GM23338 (cell line): ENCODE data around the gene FAM13B. TPM values are rescaled to one million over a fixed set of nuclear protein-coding genes. Genes with fewer than 3 reads are reported as not detected.
A peak's percentile ranks its signal among the peaks of the same experiment; 100 is the strongest.

ENCODE experiments used
- ATAC-seq: fragments of 200-7000 bp; cut with Tn5 transposase; 3 replicates; pipeline ENCODE4 v1.9.1; 2020
- DNase-seq: peaks from one replicate; pipeline ENCODE4 v3.0.0-alpha.2; 2015; ENCODE audit warnings: low spot score
- H2AFZ ChIP-seq: fragments of 200-600 bp; sonication (generic); 2 replicates; pipeline ENCODE4 v1.8.0; 2016; ENCODE audit warnings: antibody characterized with exemption, mild to moderate bottlenecking, moderate library complexity
- H3F3A ChIP-seq: fragments of 200-600 bp; sonication (generic); replicated peaks from 2 replicates; pipeline ENCODE4 v1.8.0; 2017; ENCODE audit warnings: antibody characterized with exemption, mixed run types, low read depth
- H3K27ac ChIP-seq: fragments of 200-600 bp; sonication (generic); 2 replicates; pipeline ENCODE4 v1.6.1; 2016; ENCODE audit warnings: low read depth
- H3K27me3 ChIP-seq: fragments of 200-600 bp; sonication (generic); 2 replicates; pipeline ENCODE4 v1.8.0; 2016; ENCODE audit warnings: mild to moderate bottlenecking, mixed run types, moderate library complexity; ENCODE audit not compliant: insufficient read depth
- H3K36me3 ChIP-seq: fragments of 200-600 bp; sonication (generic); 2 replicates; pipeline ENCODE4 v1.8.0; 2016; ENCODE audit warnings: mild to moderate bottlenecking; ENCODE audit not compliant: insufficient read depth
- H3K4me1 ChIP-seq: fragments of 200-600 bp; sonication (generic); 2 replicates; pipeline ENCODE4 v1.8.0; 2016; ENCODE audit warnings: mild to moderate bottlenecking, moderate library complexity; ENCODE audit not compliant: insufficient read depth
- H3K4me2 ChIP-seq: fragments of 200-600 bp; sonication (generic); 2 replicates; pipeline ENCODE4 v1.7.1; 2017; ENCODE audit warnings: mixed run types
- H3K4me3 ChIP-seq: fragments of 200-600 bp; sonication (generic); 2 replicates; pipeline ENCODE4 v1.6.1; 2016; ENCODE audit warnings: mixed run types
- H3K79me2 ChIP-seq: fragments of 200-600 bp; sonication (generic); replicated peaks from 2 replicates; pipeline ENCODE4 v1.8.0; 2017; ENCODE audit warnings: mild to moderate bottlenecking; ENCODE audit not compliant: insufficient read depth
- H3K9me2 ChIP-seq: fragments of 200-600 bp; sonication (generic); 2 replicates; pipeline ENCODE4 v1.8.0; 2017; ENCODE audit not compliant: insufficient read depth
- H4K20me1 ChIP-seq: fragments of 200-600 bp; sonication (generic); replicated peaks from 2 replicates; pipeline ENCODE4 v1.8.0; 2017; ENCODE audit warnings: mild to moderate bottlenecking; ENCODE audit not compliant: insufficient read depth
- H3K27ac Mint-ChIP-seq: 2 replicates; pipeline ENCODE4 v1.8.0; 2020; ENCODE audit warnings: inconsistent platforms, mild to moderate bottlenecking, moderate library complexity, mixed read lengths
- H3K27me3 Mint-ChIP-seq: 3 replicates; pipeline ENCODE4 v1.8.0; 2022; ENCODE audit warnings: low read depth, mild to moderate bottlenecking, moderate library complexity, mixed read lengths, inconsistent platforms; ENCODE audit not compliant: insufficient read depth, poor library complexity
- H3K36me3 Mint-ChIP-seq: 3 replicates; pipeline ENCODE4 v1.8.0; 2021; ENCODE audit warnings: low read depth, mild to moderate bottlenecking, inconsistent platforms, moderate library complexity, mixed read lengths
- H3K4me1 Mint-ChIP-seq: 3 replicates; pipeline ENCODE4 v1.8.0; 2020; ENCODE audit warnings: mild to moderate bottlenecking, inconsistent platforms, mixed read lengths
- H3K4me3 Mint-ChIP-seq: 3 replicates; pipeline ENCODE4 v1.8.0; 2021; ENCODE audit warnings: moderate library complexity, mild to moderate bottlenecking, inconsistent platforms, mixed read lengths
- H3K9me3 Mint-ChIP-seq: 3 replicates; pipeline ENCODE4 v1.8.0; 2020; ENCODE audit warnings: moderate library complexity, mild to moderate bottlenecking, inconsistent platforms, mixed read lengths
- CTCF ChIP-seq, 2 experiments: fragments of 200-600 bp in 1 of 2; sonication (generic) in 1 of 2; conservative IDR thresholded peaks; 2 replicates each; pipeline versions ENCODE4 v1.5.1 to v1.6.1; 2016 to 2017; ENCODE audit warnings: antibody characterized with exemption in 2 of 2, low read depth in 2 of 2, mild to moderate bottlenecking in 2 of 2, moderate library complexity in 1 of 2
- ETS1 ChIP-seq: IDR thresholded peaks from 2 replicates; pipeline ENCODE4 v1.6.1; 2016; ENCODE audit warnings: antibody characterized with exemption
- EZH2phosphoT487 ChIP-seq: fragments of 200-600 bp; sonication (generic); IDR thresholded peaks from one replicate; pipeline ENCODE4 v1.8.1; 2018; ENCODE audit warnings: antibody characterized with exemption; ENCODE audit not compliant: unreplicated experiment
- JUNB ChIP-seq: IDR thresholded peaks from one replicate; pipeline ENCODE4 v1.6.1; 2016; ENCODE audit warnings: antibody characterized with exemption; ENCODE audit not compliant: unreplicated experiment
- NANOG ChIP-seq: IDR thresholded peaks from 2 replicates; pipeline ENCODE4 v1.6.1; 2016; ENCODE audit warnings: antibody characterized with exemption, borderline replicate concordance
- REST ChIP-seq: IDR thresholded peaks from one replicate; pipeline ENCODE4 v1.6.1; 2018; ENCODE audit warnings: antibody characterized with exemption; ENCODE audit not compliant: unreplicated experiment
- ZNF114 ChIP-seq: fragments of 250-450 bp; sonication (Bioruptor Pico); IDR thresholded peaks from 2 replicates; pipeline ENCODE4 v1.5.0; 2020; ENCODE audit warnings: mild to moderate bottlenecking, moderate library complexity
- ZNF331 ChIP-seq: fragments of 250-450 bp; sonication (Bioruptor Pico); IDR thresholded peaks from 2 replicates; pipeline ENCODE4 v1.5.0; 2020; ENCODE audit warnings: low read depth, mild to moderate bottlenecking, moderate library complexity
- ZNF462 ChIP-seq: fragments of 250-450 bp; sonication (Bioruptor Pico); IDR thresholded peaks from 2 replicates; pipeline ENCODE4 v1.5.0; 2020; ENCODE audit warnings: mild to moderate bottlenecking, moderate library complexity
- polyA plus RNA-seq: library from polyadenylated mRNA; unstranded; fragments of >200 nt; fragmentation: Nextera tagmentation; extraction: Ambion mirVana; gene quantifications from 2 replicates; pipeline ENCODE4 v1.2.1, GENCODE V29; 2016
- total RNA-seq: library from RNA; depleted of rRNA; stranded (reverse); fragments of >200 nt; shearing (Covaris generic); gene quantifications from 2 replicates; pipeline ENCODE4 v1.2.3, GENCODE V29; 2014

The FAM13B gene
- total and polyA plus RNA-seq, 2 experiments from 2014 or later, result 12.9 to 30.2 TPM

- H3K4me3 Mint-ChIP-seq, result no peak overlapping the region
- ATAC-seq (no peak), DNase-seq (no peak)
- H3K4me1 ChIP-seq, result no peaks in the 10 kb centered on the region
- H2AFZ ChIP-seq, result no peak overlapping the region
- no peaks in the 10 kb centered on the region for H4K20me1 ChIP-seq
- H3K27ac ChIP-seq, result no peak overlapping the region
- H3K27ac Mint-ChIP-seq, result no peak overlapping the region
- no peak overlapping the region for H3K4me2 ChIP-seq
- peaks cover 3% of the 10 kb centered on the region for H3K27me3 Mint-ChIP-seq
- no peak for TF ChIP-seq ZNF114
- TF ChIP-seq JUNB, result no peak
- TF ChIP-seq NANOG, result no peak
- no peak for TF ChIP-seq ZNF331 (CRISPR knock-in tag)
- peaks cover 18% of the 10 kb centered on the region; the same call in 2 of the 3 replicates for H3K36me3 Mint-ChIP-seq
- no peaks in the 10 kb centered on the region for H3F3A ChIP-seq
- H3K4me1 Mint-ChIP-seq, result no peaks in the 10 kb centered on the region
- no peaks in the 10 kb centered on the region for H3K79me2 ChIP-seq
- H3K4me3 ChIP-seq, result no peak overlapping the region
- H3K9me2 ChIP-seq, result no peaks in the 10 kb centered on the region
- no peaks in the 10 kb centered on the region for H3K9me3 Mint-ChIP-seq
- no peaks in the 10 kb centered on the region for H3K27me3 ChIP-seq
- peaks cover 10% of the 10 kb centered on the region; the same call in 1 of the 2 replicates for H3K36me3 ChIP-seq
These were observed 97.7 kb downstream of the FAM13B start for GRCh38 chr5:137935190-137935589.

GRCh38 chr5:137933491-137933911 lies 99.4 kb downstream of the FAM13B start:
- DNase-seq, result no peak
- TF ChIP-seq NANOG (no peak), CTCF (conservative IDR thresholded peaks at IDR 0.05; ENCODE audit: low read depth in 2 of 2) (no peak), ZNF462 (no peak), REST (no peak), JUNB (no peak), ETS1 (no peak), EZH2phosphoT487 (no peak)

More at GRCh38 chr5:137933491-137933911, 99.4 kb downstream of the FAM13B start:
- Histone ChIP-seq H3K4me1 (no peaks in the 10 kb centered on the region), H4K20me1 (no peaks in the 10 kb centered on the region), H3K27me3 (no peaks in the 10 kb centered on the region), H3K36me3 (0 out of 2 replicates have a peak, but pooled peaks cover under 1% of the 10 kb centered on the region), H3K4me3 (no peak overlapping the region), H3K79me2 (no peaks in the 10 kb centered on the region), H3K27ac (peak overlapping the region; percentile 16; the same call in 1 of the 2 replicates), H2AFZ (no peak overlapping the region), H3K4me2 (no peak overlapping the region), H3F3A (no peaks in the 10 kb centered on the region), H3K9me2 (no peaks in the 10 kb centered on the region)
- H3K4me3 Mint-ChIP-seq, result no peak overlapping the region
- ATAC-seq, result no peak
- peaks cover 3% of the 10 kb centered on the region for H3K27me3 Mint-ChIP-seq
- H3K27ac Mint-ChIP-seq, result no peak overlapping the region
- peaks cover 3% of the 10 kb centered on the region; the same call in 2 of the 3 replicates for H3K36me3 Mint-ChIP-seq
- no peaks in the 10 kb centered on the region for H3K9me3 Mint-ChIP-seq
- no peaks in the 10 kb centered on the region for H3K4me1 Mint-ChIP-seq
